HepG2 (cell line): ENCODE results near the gene MDM4. TPM values are rescaled to one million over a fixed set of nuclear protein-coding genes. Genes with fewer than 3 reads are reported as not detected.

Experiments used
- ATAD3A ChIP-seq: sonication (generic); formaldehyde crosslinking; IDR thresholded peaks from 2 replicates; pipeline ENCODE4 v1.4.0; 2020; ENCODE audit warnings: missing genetic modification reagents
- ATF4 ChIP-seq, 2 experiments: fragments of 450-650 bp in 1 of 2; sonication (generic) in 1 of 2; formaldehyde crosslinking; IDR thresholded peaks; 2 replicates each; pipeline versions ENCODE4 v1.5.0 to v1.8.0; 2020 to 2022; ENCODE audit warnings: mild to moderate bottlenecking in 1 of 2, missing genetic modification reagents in 1 of 2
- CEBPG ChIP-seq: IDR thresholded peaks from 2 replicates; pipeline ENCODE4 v1.6.1; 2016
- FOXO4 ChIP-seq: sonication (generic); formaldehyde crosslinking; conservative IDR thresholded peaks from 2 replicates; pipeline ENCODE4 v1.8.1; 2023; ENCODE audit warnings: missing genetic modification reagents
- GABPA ChIP-seq, 2 experiments: IDR thresholded peaks; 2 replicates each; pipeline ENCODE4 v1.6.1; 2011 to 2016; ENCODE audit warnings: low read depth in 2 of 2, low read length in 1 of 2, missing biosample characterization in 1 of 2, missing genetic modification characterization in 1 of 2
- ISL2 ChIP-seq: sonication (generic); formaldehyde crosslinking; IDR thresholded peaks from 2 replicates; pipeline ENCODE4 v1.5.0; 2020; ENCODE audit warnings: missing genetic modification reagents
- MTA1 ChIP-seq: sonication (generic); formaldehyde crosslinking; IDR thresholded peaks from 2 replicates; pipeline ENCODE4 v1.4.0; 2020; ENCODE audit warnings: missing genetic modification reagents, mild to moderate bottlenecking, borderline replicate concordance
- NCOR1 ChIP-seq: fragments of 200-600 bp; sonication (generic); IDR thresholded peaks from 2 replicates; pipeline ENCODE4 v1.7.0; 2017; ENCODE audit warnings: antibody characterized with exemption, low read length, borderline replicate concordance
- RXRB ChIP-seq: IDR thresholded peaks from 2 replicates; pipeline ENCODE4 v1.6.1; 2016; ENCODE audit warnings: borderline replicate concordance, missing genetic modification reagents, missing compliant biosample characterization
- TFE3 ChIP-seq: IDR thresholded peaks from 2 replicates; pipeline ENCODE4 v1.6.1; 2016
- THRA ChIP-seq: sonication (generic); formaldehyde crosslinking; IDR thresholded peaks from 2 replicates; pipeline ENCODE4 v1.4.0; 2020; ENCODE audit warnings: missing genetic modification reagents, borderline replicate concordance
- TIGD3 ChIP-seq: sonication (generic); formaldehyde crosslinking; IDR thresholded peaks from 2 replicates; pipeline ENCODE4 v1.5.1; 2020; ENCODE audit warnings: mild to moderate bottlenecking, missing genetic modification reagents, borderline replicate concordance
- ZBTB26 ChIP-seq: IDR thresholded peaks from 2 replicates; pipeline ENCODE4 v1.6.1; 2016; ENCODE audit warnings: missing compliant biosample characterization, missing genetic modification reagents, borderline replicate concordance
- ZNF12 ChIP-seq: sonication (generic); formaldehyde crosslinking; IDR thresholded peaks from 2 replicates; pipeline ENCODE4 v1.5.0; 2020; ENCODE audit warnings: missing genetic modification reagents
- ZNF17 ChIP-seq: sonication (generic); formaldehyde crosslinking; IDR thresholded peaks from 2 replicates; pipeline ENCODE4 v1.5.0; 2020; ENCODE audit warnings: mild to moderate bottlenecking, missing genetic modification reagents
- ZNF251 ChIP-seq: sonication (generic); formaldehyde crosslinking; IDR thresholded peaks from 2 replicates; pipeline ENCODE4 v1.9.0; 2021; ENCODE audit warnings: mild to moderate bottlenecking, missing genetic modification reagents
- ZNF337 ChIP-seq: sonication (generic); formaldehyde crosslinking; IDR thresholded peaks from 2 replicates; pipeline ENCODE4 v1.5.1; 2020; ENCODE audit warnings: missing genetic modification reagents, low read depth, mild to moderate bottlenecking, borderline replicate concordance
- ZNF34 ChIP-seq: sonication (generic); formaldehyde crosslinking; IDR thresholded peaks from 2 replicates; pipeline ENCODE4 v1.4.0; 2020; ENCODE audit warnings: mild to moderate bottlenecking, missing genetic modification reagents, borderline replicate concordance
- ZNF562 ChIP-seq: sonication (generic); formaldehyde crosslinking; IDR thresholded peaks from 2 replicates; pipeline ENCODE4 v1.8.0; 2022; ENCODE audit warnings: missing genetic modification reagents, borderline replicate concordance
- ZNF605 ChIP-seq: sonication (generic); formaldehyde crosslinking; IDR thresholded peaks from 2 replicates; pipeline ENCODE4 v1.8.0; 2022; ENCODE audit warnings: mild to moderate bottlenecking, missing genetic modification reagents
- ZNF761 ChIP-seq: sonication (generic); formaldehyde crosslinking; conservative IDR thresholded peaks from 2 replicates; pipeline ENCODE4 v1.4.0; 2020; ENCODE audit warnings: mild to moderate bottlenecking, missing genetic modification reagents
- ZSCAN9 ChIP-seq: IDR thresholded peaks from 2 replicates; pipeline ENCODE4 v1.6.1; 2016; ENCODE audit warnings: borderline replicate concordance
- polyA plus RNA-seq, 8 experiments: library from polyadenylated mRNA; depleted of rRNA in 3 of 8; stranded (reverse) in 7 of 8; unstranded in 1 of 8; fragments of >200 nt; fragmentation: Illumina TruSeq in 4 of 8; extraction: Trizol in 4 of 8; gene quantifications; 2 replicates each; pipeline versions ENCODE4 v1.2.1 to v1.2.3, GENCODE V29; 2011 to 2016; ENCODE audit warnings: low read depth in 4 of 8, missing spikeins in 1 of 8, mixed read lengths in 1 of 8; ENCODE audit not compliant: insufficient read depth in 1 of 8
- total RNA-seq, 5 experiments: library from RNA; depleted of rRNA; stranded (reverse); fragments of >200 nt; fragmentation: Illumina TruSeq; extraction: Trizol; gene quantifications; 2 replicates each; pipeline ENCODE4 v1.2.3, GENCODE V29; 2016; ENCODE audit warnings: low read depth in 1 of 5

MDM4 gene
- total and polyA plus RNA-seq, 2 of the 13 experiments (the other 11 are each of a cell fraction or from before 2014, with no cell fraction given) = 14.9 to 19.0 TPM

- TF ChIP-seq ZNF12 (CRISPR knock-in tag) (no peak), ZNF337 (CRISPR knock-in tag) (no peak), NCOR1 (no peak), FOXO4 (CRISPR knock-in tag) (no peak), ATF4 (CRISPR knock-in tag; IDR thresholded peaks at IDR 0.05) (no peak), TIGD3 (no peak), MTA1 (CRISPR knock-in tag) (no peak), ZNF17 (CRISPR knock-in tag) (no peak), ZNF562 (CRISPR knock-in tag) (no peak), ZNF251 (CRISPR knock-in tag) (no peak), ZNF761 (CRISPR knock-in tag) (no peak), ZNF34 (CRISPR knock-in tag) (no peak), RXRB (CRISPR knock-in tag) (no peak), ZBTB26 (CRISPR knock-in tag) (no peak), ISL2 (CRISPR knock-in tag) (no peak), ZNF605 (no peak), ZSCAN9 (no peak), ATAD3A (CRISPR knock-in tag) (no peak), CEBPG (CRISPR knock-in tag) (no peak), GABPA (IDR thresholded peaks at IDR 0.05; ENCODE audit: low read depth, low read length) (no peak), GABPA (CRISPR knock-in tag; IDR thresholded peaks at IDR 0.05; ENCODE audit: low read depth) (no peak), TFE3 (CRISPR knock-in tag) (no peak), THRA (CRISPR knock-in tag) (no peak)
These were observed 8.7 kb upstream of the MDM4 start (continued) for GRCh38 chr1:204507317-204508105.
